Large intestine (tissue), 12 donors: ENCODE measurements around the gene DISP1. TPM values are rescaled to one million over a fixed set of nuclear protein-coding genes. Genes with fewer than 3 reads are reported as not detected.

Experiments used
- DNase-seq, 2 donors: peaks; one replicate each; pipeline versions ENCODE4 v3.0.0 to v3.0.0-alpha.2; 2013
- H3K27ac ChIP-seq: one replicate; pipeline ENCODE4 v1.5.1; 2013; ENCODE audit warnings: low read length
- H3K27me3 ChIP-seq: 2 replicates; pipeline ENCODE4 v1.6.1; 2013; ENCODE audit warnings: low read length; ENCODE audit not compliant: control insufficient read depth, insufficient read depth
- H3K36me3 ChIP-seq: 2 replicates; pipeline ENCODE4 v1.6.1; 2013; ENCODE audit warnings: low read length; ENCODE audit not compliant: control insufficient read depth, insufficient read depth
- H3K4me1 ChIP-seq: one replicate; pipeline ENCODE4 v1.6.1; 2013; ENCODE audit warnings: low read length; ENCODE audit not compliant: control insufficient read depth, insufficient read depth
- H3K4me3 ChIP-seq: one replicate; pipeline ENCODE4 v1.5.1; 2013; ENCODE audit warnings: low read length
- H3K9me3 ChIP-seq: one replicate; pipeline ENCODE4 v1.6.1; 2013; ENCODE audit warnings: mild to moderate bottlenecking, low read depth, low read length, moderate library complexity; ENCODE audit not compliant: control insufficient read depth
- WGBS: methylation state at CpG from one replicate; pipeline ENCODE4 v1.1.5; 2013; ENCODE audit warnings: low lambda C conversion rate; ENCODE audit not compliant: insufficient coverage; 5-methylcytosine and 5-hydroxymethylcytosine counted together
- long read RNA-seq, 11 donors: transcript quantifications; one replicate each; lab custom pipeline, GENCODE V29; 2026
- polyA plus RNA-seq: library from polyadenylated mRNA; unstranded; fragments of 120-200 nt; gene quantifications from one replicate; pipeline ENCODE4 v1.2.1, GENCODE V29; 2013

DISP1 gene, protein sequence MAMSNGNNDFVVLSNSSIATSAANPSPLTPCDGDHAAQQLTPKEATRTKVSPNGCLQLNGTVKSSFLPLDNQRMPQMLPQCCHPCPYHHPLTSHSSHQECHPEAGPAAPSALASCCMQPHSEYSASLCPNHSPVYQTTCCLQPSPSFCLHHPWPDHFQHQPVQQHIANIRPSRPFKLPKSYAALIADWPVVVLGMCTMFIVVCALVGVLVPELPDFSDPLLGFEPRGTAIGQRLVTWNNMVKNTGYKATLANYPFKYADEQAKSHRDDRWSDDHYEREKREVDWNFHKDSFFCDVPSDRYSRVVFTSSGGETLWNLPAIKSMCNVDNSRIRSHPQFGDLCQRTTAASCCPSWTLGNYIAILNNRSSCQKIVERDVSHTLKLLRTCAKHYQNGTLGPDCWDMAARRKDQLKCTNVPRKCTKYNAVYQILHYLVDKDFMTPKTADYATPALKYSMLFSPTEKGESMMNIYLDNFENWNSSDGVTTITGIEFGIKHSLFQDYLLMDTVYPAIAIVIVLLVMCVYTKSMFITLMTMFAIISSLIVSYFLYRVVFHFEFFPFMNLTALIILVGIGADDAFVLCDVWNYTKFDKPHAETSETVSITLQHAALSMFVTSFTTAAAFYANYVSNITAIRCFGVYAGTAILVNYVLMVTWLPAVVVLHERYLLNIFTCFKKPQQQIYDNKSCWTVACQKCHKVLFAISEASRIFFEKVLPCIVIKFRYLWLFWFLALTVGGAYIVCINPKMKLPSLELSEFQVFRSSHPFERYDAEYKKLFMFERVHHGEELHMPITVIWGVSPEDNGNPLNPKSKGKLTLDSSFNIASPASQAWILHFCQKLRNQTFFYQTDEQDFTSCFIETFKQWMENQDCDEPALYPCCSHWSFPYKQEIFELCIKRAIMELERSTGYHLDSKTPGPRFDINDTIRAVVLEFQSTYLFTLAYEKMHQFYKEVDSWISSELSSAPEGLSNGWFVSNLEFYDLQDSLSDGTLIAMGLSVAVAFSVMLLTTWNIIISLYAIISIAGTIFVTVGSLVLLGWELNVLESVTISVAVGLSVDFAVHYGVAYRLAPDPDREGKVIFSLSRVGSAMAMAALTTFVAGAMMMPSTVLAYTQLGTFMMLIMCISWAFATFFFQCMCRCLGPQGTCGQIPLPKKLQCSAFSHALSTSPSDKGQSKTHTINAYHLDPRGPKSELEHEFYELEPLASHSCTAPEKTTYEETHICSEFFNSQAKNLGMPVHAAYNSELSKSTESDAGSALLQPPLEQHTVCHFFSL (N-terminal part only)
- polyA plus RNA-seq, result 9.1 TPM
- long read RNA-seq, donor 1, result 0 reads
- long read RNA-seq, donor 2, partial matches to known transcripts, result 0 of 1 reads
- long read RNA-seq, donor 2, other reads (novel, unspliced or antisense), result 0 of 1 reads
- long read RNA-seq, donor 3, result 0 reads
- long read RNA-seq, donor 4, result 0 reads
- long read RNA-seq, donor 5, full-length matches to known transcripts, result 1 of 1 reads
- long read RNA-seq, donor 5, partial matches to known transcripts, result 0 of 1 reads
- long read RNA-seq, donor 5, other reads (novel, unspliced or antisense), result 0 of 1 reads
- long read RNA-seq, donor 6, full-length matches to known transcripts, result 1 of 1 reads
- long read RNA-seq, donor 6, partial matches to known transcripts, result 0 of 1 reads
- long read RNA-seq, donor 6, other reads (novel, unspliced or antisense), result 0 of 1 reads
- long read RNA-seq, donor 7, result 0 reads
- long read RNA-seq, donor 8, full-length matches to known transcripts, result 1 of 1 reads
- long read RNA-seq, donor 8, partial matches to known transcripts, result 0 of 1 reads
- long read RNA-seq, donor 8, other reads (novel, unspliced or antisense), result 0 of 1 reads
- long read RNA-seq, donor 9, result 0 reads
- long read RNA-seq, donor 10, full-length matches to known transcripts, result 1 of 1 reads
- long read RNA-seq, donor 10, partial matches to known transcripts, result 0 of 1 reads
- long read RNA-seq, donor 10, other reads (novel, unspliced or antisense), result 0 of 1 reads
- long read RNA-seq, donor 11, result 0 reads

DNA sequence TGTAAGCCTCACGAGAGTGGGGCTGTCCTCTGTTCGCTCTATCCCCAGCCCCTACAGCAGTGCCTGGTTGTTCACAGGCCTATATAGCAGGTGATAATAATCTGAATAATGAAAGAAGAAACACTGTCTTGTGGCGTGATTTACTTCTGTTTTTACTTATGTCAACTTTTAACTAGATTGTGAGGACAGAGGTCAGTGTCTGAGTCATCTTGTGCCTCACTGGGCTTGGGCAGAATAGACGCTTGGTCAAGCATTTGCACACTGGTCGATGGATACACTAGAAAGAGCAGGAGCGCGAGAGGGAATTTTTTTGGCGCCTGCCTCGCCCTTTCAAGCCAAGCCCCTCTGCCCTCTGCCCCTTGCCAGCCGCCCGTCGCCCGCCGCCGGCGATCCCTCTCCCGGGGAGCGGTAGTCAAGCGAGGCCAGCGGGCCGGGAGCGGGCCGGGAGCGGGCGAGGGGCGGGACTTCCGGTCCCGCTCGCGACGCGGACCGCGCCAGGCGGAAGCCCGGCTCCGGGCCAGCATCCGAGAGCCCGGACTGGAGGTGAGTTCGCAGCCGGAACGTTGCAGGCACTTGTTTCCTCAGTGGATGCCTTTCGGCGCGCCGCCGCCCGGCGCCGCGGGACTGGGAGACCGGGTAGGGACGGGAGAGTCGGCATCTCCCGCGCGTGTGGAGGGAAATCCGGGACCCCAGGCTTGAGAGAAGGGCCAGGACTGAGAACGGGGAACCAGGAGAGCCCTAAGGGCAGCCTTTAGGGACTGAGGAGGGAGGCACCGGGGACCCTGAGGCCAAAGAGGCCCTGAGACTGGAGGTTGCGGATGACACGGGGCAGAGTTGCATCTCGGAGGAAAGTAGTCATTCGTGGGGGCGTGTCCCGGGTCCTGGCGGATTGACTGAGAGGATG is at the start of gene DISP1:
DISP1 (plus strand) TSS at position 504 of the 904 bp plus-strand sequence. CDS start 127,785 bp downstream, outside the sequence.
- no peaks in the 10 kb centered on the region for H3K27me3 ChIP-seq
- H3K36me3 ChIP-seq, result no peaks in the 10 kb centered on the region
- DNase-seq, result peak; percentile 79 to 92
- no CpG with 5 or more reads among the region's 67 CpGs for WGBS
- H3K9me3 ChIP-seq, result no peaks in the 10 kb centered on the region
- peak within 1 kb of the TSS; percentile 99 for H3K4me3 ChIP-seq
- peak within 1 kb of the TSS; percentile 99 for H3K27ac ChIP-seq
- peaks cover 16% of the 10 kb centered on the region for H3K4me1 ChIP-seq

DNA sequence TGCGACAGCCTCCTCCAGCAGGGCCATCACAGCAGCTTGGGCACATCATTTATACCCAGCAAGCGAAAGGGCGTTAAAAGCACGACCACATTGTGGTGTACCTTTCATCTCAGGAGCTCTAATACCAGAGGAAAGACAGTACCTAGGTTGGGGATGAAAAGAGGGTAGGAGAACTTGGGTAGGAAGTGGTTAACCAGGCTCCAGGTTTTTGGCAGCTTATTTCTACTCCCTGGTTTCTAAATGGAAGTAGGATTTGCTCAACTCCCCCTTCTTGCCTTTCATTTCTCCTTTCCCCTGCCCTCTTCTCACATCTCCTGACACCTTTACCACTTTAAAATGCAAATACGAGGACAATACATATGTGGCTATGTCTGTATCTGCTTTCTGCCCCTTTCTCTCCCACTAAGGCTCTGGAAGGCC is 47.7 kb upstream of the DISP1 start:
- Histone ChIP-seq H3K27ac (no peak overlapping the region), H3K4me1 (no peaks in the 10 kb centered on the region), H3K9me3 (peaks cover 6% of the 10 kb centered on the region), H3K27me3 (no peaks in the 10 kb centered on the region), H3K36me3 (no peaks in the 10 kb centered on the region), H3K4me3 (no peak overlapping the region)
- no CpG with 5 or more reads among the region's 5 CpGs for WGBS
- DNase-seq, result no peak

DNA sequence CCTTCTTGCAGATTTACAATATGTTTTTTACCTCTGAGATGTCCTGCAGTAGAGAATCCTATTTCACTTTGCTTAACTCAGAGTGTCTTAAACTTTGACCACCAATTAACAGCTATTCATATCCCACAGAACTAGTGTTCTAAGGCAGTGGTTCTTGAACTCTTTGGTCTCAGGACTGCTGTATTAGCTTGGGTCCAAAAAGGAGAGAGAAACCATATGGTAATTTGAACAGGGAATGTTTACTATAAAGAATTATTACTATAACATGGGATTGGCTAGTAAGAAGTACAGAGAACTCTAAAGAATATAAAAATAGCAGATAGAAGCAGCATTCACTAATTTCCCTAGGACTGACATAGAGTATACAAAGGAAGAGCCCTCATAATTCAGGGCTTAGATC is 46.2 kb upstream of the DISP1 start:
- Histone ChIP-seq H3K36me3 (no peaks in the 10 kb centered on the region), H3K9me3 (peaks cover 6% of the 10 kb centered on the region), H3K4me1 (no peaks in the 10 kb centered on the region), H3K27me3 (no peaks in the 10 kb centered on the region), H3K27ac (no peak overlapping the region), H3K4me3 (no peak overlapping the region)
- no peak for DNase-seq

DNA sequence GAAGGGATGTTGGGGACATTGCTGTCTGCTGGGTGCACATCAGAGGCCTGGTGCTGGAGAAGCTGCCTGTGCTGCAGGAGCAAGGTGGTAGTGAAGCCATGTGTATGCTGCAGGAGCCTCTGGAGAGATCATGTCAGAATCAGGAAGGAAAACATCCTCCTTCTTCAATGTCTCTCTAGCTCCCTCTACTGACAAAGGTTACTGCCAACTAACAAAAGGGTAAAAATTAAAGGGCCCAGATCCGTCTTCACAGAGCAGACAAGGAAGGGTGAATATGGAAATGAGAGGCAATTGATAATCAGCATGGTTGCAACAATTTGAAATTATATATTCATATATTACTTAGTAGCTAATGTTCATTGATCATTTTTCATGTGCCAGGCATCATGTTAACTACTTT is 45.7 kb upstream of the DISP1 start:
- no CpG with 5 or more reads among the region's 1 CpG for WGBS
- Histone ChIP-seq H3K27ac (no peak overlapping the region), H3K4me1 (no peaks in the 10 kb centered on the region), H3K27me3 (no peaks in the 10 kb centered on the region), H3K4me3 (no peak overlapping the region), H3K36me3 (no peaks in the 10 kb centered on the region), H3K9me3 (peaks cover 6% of the 10 kb centered on the region)
- no peak for DNase-seq

DNA sequence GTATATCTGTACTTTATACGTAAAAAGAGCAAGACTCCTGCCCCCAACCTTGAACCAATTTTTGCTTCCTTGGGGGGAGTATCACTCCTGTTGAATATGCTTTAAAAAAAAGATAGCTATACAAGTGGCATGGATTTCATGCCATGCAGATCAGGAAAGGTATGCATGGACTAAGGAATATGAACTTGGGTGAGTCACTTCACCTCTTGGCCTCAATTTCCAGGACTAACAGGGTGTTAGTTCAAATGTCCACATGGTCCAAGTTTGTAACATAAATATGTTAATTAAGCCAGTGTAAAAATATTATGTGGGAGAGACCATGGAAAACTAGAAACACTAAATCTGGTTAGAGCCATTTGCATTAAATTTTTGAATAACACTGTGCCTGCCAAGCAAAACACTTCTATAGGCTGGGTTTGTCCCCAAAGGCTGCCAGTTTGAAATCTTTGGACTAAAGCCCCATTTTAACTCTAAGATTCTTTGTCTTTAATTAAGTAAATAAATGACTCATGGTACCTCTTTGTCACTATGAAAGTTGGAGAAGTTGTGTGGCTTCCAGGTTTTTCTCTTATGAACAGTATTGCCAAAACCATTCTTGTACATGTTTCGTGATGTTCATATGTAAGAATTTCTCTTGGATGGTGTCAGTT is 44.7 kb upstream of the DISP1 start:
- DNase-seq, result no peak
- Histone ChIP-seq H3K4me1 (no peaks in the 10 kb centered on the region), H3K9me3 (peaks cover 6% of the 10 kb centered on the region), H3K36me3 (no peaks in the 10 kb centered on the region), H3K4me3 (no peak overlapping the region), H3K27ac (no peak overlapping the region), H3K27me3 (no peaks in the 10 kb centered on the region)
- 100% methylated on average over 1 of the region's 2 CpGs for WGBS

DNA sequence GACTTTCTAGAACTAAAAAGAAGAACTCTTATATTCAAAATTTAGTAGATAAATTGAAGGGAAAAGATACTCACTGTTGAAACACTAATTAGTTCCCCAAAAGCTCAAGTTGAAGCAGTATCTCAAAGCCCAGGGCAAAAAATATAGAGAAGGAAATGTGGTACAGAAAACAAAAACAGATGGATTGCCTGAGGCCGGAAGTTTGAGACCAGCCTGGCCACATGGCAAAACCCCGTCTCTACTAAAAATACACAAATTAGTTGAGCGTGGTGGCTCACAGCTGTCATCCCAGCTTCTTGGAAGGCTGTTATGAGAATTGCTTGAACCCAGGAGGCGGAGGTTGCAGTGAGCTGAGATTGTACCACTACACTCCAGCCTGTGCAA is 41.9 kb upstream of the DISP1 start:
- no peaks in the 10 kb centered on the region for H3K27me3 ChIP-seq
- no peak overlapping the region for H3K4me3 ChIP-seq
- 100% methylated on average over 1 of the region's 4 CpGs for WGBS
- H3K27ac ChIP-seq, result no peak overlapping the region
- peaks cover 6% of the 10 kb centered on the region for H3K9me3 ChIP-seq
- H3K36me3 ChIP-seq, result no peaks in the 10 kb centered on the region
- no peaks in the 10 kb centered on the region for H3K4me1 ChIP-seq
- no peak for DNase-seq

DNA sequence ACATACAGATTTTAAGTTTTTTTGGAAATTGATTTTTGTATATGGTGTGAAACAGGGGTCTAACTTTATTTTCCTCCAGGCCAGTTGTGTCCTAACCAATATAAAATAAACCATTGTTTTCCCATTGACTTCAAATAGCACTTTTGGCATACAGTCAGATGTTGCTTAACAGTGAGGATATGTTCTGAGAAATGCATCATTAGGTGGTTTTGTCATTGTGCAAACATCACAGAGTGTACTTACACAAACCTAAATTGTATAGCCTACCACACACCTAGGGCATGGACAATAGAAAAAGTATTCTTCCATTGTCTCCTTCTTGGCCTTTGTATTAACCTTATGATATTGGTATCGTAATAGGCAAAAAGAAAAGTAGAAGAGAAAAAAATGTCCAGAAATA is 37.4 kb upstream of the DISP1 start:
- DNase-seq, result no peak
- WGBS, result 100% methylated on average over 1 of the region's 1 CpG
- H3K4me3 ChIP-seq, result no peak overlapping the region
- no peak overlapping the region for H3K27ac ChIP-seq
- no peaks in the 10 kb centered on the region for H3K36me3 ChIP-seq
- no peaks in the 10 kb centered on the region for H3K4me1 ChIP-seq
- H3K27me3 ChIP-seq, result no peaks in the 10 kb centered on the region
- H3K9me3 ChIP-seq, result no peaks in the 10 kb centered on the region

DNA sequence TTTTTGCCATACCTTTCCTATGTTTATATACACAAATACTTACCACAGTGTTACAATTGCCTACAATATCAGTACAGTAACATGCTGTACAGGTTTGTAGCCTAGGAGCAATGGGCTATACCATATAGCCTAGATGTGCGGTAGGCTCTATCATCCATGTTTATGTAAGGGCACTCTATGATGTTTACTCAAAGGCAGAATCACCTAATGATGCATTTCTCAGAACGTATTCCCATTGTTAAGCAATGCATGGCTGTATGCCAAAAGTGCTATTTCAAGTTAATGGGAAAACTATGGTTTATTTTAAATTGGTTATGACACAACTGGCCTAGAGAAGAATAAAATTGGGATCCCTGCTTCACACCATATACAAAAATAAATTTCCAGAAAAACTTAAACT is 36.9 kb upstream of the DISP1 start:
- Histone ChIP-seq H3K36me3 (no peaks in the 10 kb centered on the region), H3K4me1 (no peaks in the 10 kb centered on the region), H3K27me3 (no peaks in the 10 kb centered on the region), H3K9me3 (no peaks in the 10 kb centered on the region), H3K27ac (no peak overlapping the region), H3K4me3 (no peak overlapping the region)
- no peak for DNase-seq
- no CpG with 5 or more reads among the region's 2 CpGs for WGBS
